ENCODE results near the gene GIMAP6. TPM values are rescaled to one million over a fixed set of nuclear protein-coding genes. Genes with fewer than 3 reads are reported as not detected.
A peak's percentile ranks its signal among the peaks of the same experiment; 100 is the strongest.

GIMAP6 gene
- total RNA-seq, 2 donors from 2014 or later = 4.8 to 7.1 TPM

DNA sequence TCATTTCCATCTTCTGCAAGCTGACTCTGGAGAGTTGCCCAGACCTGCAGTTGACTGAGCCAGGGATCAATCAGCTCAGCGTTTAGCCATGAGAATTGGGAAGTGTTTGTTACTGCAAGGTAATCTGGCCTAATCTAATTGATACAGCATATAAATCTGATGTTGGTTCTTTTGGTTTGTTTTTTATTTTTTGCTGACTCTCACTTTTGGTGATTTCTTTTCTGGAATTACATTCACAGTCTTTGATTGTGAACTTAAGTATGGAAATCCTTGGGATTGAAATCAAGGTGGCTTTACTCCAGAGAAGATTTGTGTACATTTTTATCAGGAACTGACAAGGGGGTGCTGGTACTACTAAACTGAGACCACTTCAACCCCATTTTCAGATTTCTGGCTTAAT is 1.7 kb upstream of the GIMAP6 start:
- intact Hi-C loops (cut with DNase I) = no loop called here
- no peaks in the 10 kb centered on the region for H3K4me1 ChIP-seq
- H3K27ac ChIP-seq = no peak overlapping the region
- H3K9ac ChIP-seq (ENCODE audit: low read depth in 2 of 2, low read length in 2 of 2) = no peak overlapping the region
- H3K9me3 ChIP-seq = no peaks in the 10 kb centered on the region
- H3K27me3 ChIP-seq = no peaks in the 10 kb centered on the region
- H3K4me3 ChIP-seq = no peak overlapping the region
- H3K36me3 ChIP-seq = no peaks in the 10 kb centered on the region
- no peak for DNase-seq
- no peak for TF ChIP-seq CTCF (IDR thresholded peaks at IDR 0.05)

GRCh38 chr7:150631084-150631826 is 930 bp downstream of the GIMAP6 start:
- no peak for TF ChIP-seq CTCF (IDR thresholded peaks at IDR 0.05)
- H3K9me3 ChIP-seq = no peaks in the 10 kb centered on the region
- no peaks in the 10 kb centered on the region for H3K36me3 ChIP-seq
- intact Hi-C loops (cut with DNase I) = no loop called here
- H3K4me3 ChIP-seq = peak overlapping the region; percentile 30
- peak overlapping the region; percentile 50 for H3K27ac ChIP-seq
- no peaks in the 10 kb centered on the region for H3K4me1 ChIP-seq
- H3K9ac ChIP-seq (ENCODE audit: low read depth in 2 of 2, low read length in 2 of 2) = peak overlapping the region; percentile 27 to 28
- no peaks in the 10 kb centered on the region for H3K27me3 ChIP-seq
- DNase-seq = no peak

- H3K9me3 ChIP-seq = no peaks in the 10 kb centered on the region
- H3K36me3 ChIP-seq = no peaks in the 10 kb centered on the region
- DNase-seq = no peak
- no peak for TF ChIP-seq CTCF (IDR thresholded peaks at IDR 0.05)
- intact Hi-C loops (cut with DNase I) = no loop called here
- H3K27ac ChIP-seq = no peak overlapping the region
- no peak overlapping the region for H3K9ac ChIP-seq (ENCODE audit: low read depth in 2 of 2, low read length in 2 of 2)
- no peaks in the 10 kb centered on the region for H3K4me1 ChIP-seq
- H3K27me3 ChIP-seq = no peaks in the 10 kb centered on the region
- no peak overlapping the region for H3K4me3 ChIP-seq
Observed at GRCh38 chr7:150629347-150629746, 2.8 kb downstream of the GIMAP6 start.

- Histone ChIP-seq H3K9me3 (no peaks in the 10 kb centered on the region), H3K4me3 (no peak overlapping the region), H3K27me3 (no peaks in the 10 kb centered on the region), H3K36me3 (no peaks in the 10 kb centered on the region), H3K4me1 (no peaks in the 10 kb centered on the region), H3K9ac (ENCODE audit: low read depth in 2 of 2, low read length in 2 of 2) (no peak overlapping the region), H3K27ac (no peak overlapping the region)
- no peak for DNase-seq
- no peak for TF ChIP-seq CTCF (IDR thresholded peaks at IDR 0.05)
- intact Hi-C loops (cut with DNase I) = no loop called here
Observed at GRCh38 chr7:150627959-150628358, 4.2 kb downstream of the GIMAP6 start.

DNA sequence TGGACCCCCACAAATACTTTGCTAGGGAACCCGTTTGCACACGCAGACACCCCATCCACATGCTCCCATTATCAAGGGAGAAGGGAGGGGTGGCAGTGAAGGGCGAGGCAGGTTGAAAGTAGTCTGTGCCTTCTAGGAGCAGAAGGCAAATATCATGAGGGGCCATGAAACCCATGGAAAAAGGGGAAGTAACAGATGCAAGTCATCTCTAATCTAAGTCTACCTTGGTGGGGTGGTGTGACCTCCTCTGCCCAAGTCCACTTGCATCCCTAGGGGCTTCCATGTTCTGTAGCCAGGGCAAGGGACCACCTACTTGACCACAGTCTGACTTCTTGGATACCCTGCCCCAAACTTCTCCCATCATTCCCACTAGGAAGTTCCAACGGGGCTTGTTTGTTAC is 5.5 kb downstream of the GIMAP6 start:
- Histone ChIP-seq H3K27me3 (no peaks in the 10 kb centered on the region), H3K4me3 (no peak overlapping the region), H3K36me3 (no peaks in the 10 kb centered on the region), H3K9ac (ENCODE audit: low read depth in 2 of 2, low read length in 2 of 2) (no peak overlapping the region), H3K4me1 (no peaks in the 10 kb centered on the region), H3K9me3 (no peaks in the 10 kb centered on the region), H3K27ac (no peak overlapping the region)
- DNase-seq = no peak
- intact Hi-C loops (cut with DNase I) = no loop called here
- no peak for TF ChIP-seq CTCF (IDR thresholded peaks at IDR 0.05)

Measured in colonic mucosa (tissue), 4 donors.